HG02852 (cell line): ENCODE data around the gene RNF44.
"Not testable (repeated sequence)": the region's sequence is repeated elsewhere in the genome, so short reads cannot be mapped to it uniquely, and the experiment has no call there.

Experiments used
- ATAC-seq: cut with Tn5 transposase; IDR thresholded peaks from one replicate; pipeline ENCODE4 v1.9.1; 2021; ENCODE audit warnings: mild to moderate bottlenecking, moderate library complexity; ENCODE audit not compliant: unreplicated experiment

RNF44 gene

DNA sequence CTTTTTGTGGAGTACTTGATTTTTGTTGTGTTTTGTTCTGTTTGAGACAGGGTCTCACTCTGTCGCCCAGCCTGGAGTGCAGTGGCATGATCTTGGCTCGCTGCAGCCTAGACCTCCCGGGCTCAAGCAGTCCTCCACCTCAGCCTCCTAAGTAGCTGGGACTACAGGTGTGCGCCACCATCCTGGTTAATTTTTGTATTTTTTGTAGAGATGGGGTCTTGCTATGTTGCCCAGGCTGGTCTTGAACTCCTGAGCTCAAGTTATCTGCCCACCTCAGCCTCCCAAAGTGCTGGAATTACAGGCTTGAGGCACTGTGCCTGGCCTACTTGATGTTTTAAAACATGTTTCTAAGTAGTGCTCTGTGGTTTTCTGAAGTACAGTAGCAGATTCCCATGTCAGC lies 50.0 kb downstream of the RNF44 start:
- not testable (repeated sequence) for ATAC-seq

DNA sequence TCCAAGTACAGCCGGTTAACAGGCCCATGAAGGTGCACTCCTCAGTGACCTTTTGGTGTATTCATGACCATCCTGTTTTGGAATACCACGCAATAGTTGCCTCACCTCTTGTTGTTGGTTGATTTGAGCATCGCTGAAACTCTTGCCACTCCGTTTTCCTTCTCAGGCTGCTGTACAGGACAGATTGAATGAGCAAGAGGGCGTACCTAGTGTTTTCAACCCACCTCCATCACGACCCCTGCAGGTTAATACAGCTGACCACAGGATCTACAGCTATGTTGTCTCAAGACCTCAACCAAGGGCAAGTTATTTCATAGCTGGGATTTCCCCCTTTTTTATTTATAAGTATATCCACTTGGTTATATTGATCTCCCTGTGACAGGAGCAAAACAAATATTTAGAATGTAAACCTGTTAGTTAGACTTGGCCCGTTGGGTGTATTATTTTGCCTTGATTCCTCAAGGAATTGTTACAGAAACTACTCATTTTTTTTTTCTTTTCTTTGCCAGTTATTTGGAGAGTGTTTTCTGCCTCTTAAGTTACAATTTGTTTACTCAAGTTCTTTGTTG lies 50.9 kb downstream of the RNF44 start:
- no peak for ATAC-seq

DNA sequence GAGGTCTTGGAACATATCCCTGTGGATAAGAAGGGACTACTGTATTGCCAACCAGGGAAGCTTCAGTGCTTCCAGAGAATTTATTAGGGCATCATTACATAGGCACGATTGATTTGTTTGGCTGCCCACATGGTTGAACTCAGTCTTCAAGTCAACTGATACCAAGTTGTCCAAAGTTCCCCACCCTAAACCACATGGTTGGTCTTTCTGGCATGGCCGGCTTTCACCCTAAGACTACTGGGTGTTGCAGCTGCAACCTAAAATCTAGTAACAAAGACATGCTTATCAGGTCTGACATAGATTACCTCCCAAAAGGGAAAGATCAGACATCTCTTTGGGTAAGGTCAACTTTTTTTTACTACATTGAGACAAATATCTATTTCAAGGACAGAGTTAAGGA lies 52.0 kb downstream of the RNF44 start:
- ATAC-seq, result no peak

DNA sequence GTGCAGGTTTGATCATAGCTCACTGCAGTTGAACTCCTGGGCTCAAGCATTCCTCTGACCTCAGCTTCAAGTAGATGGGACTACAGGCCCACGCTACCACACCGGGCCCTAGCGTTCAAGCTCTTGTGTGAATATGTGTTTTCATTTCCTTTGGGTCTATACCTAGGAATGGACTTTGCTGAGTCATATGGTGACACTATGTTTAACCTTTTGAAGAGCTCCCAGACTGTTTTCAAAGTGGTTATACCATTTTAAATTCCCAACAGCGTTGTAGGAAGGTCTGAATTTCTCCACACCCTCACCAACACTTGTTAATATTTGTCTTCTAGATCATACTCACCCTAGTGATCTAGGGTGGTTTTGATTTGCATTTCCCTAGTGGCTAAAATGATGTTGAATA lies 55.5 kb downstream of the RNF44 start:
- no peak for ATAC-seq
